HG03103 (cell line): ENCODE data around the gene GSAP.

Source experiments
- ATAC-seq: cut with Tn5 transposase; IDR thresholded peaks from one replicate; pipeline ENCODE4 v1.9.1; 2021; ENCODE audit warnings: low read depth; ENCODE audit not compliant: unreplicated experiment

GSAP gene

GRCh38 chr7:77330169-77330882 lies 85.8 kb downstream of the GSAP start:
- peak; percentile 43 for ATAC-seq

GRCh38 chr7:77329466-77330168 lies 86.5 kb downstream of the GSAP start:
- ATAC-seq, result no peak

GRCh38 chr7:77328669-77329068 lies 87.5 kb downstream of the GSAP start:
- ATAC-seq, result no peak

GRCh38 chr7:77327932-77328628 lies 88.1 kb downstream of the GSAP start:
- ATAC-seq, result no peak

- no peak for ATAC-seq
These were observed 88.8 kb downstream of the GSAP start for GRCh38 chr7:77327067-77327931.

- no peak for ATAC-seq
These were observed 90.0 kb downstream of the GSAP start for GRCh38 chr7:77326131-77326530.

- ATAC-seq, result no peak
These were observed 94.8 kb downstream of the GSAP start for GRCh38 chr7:77321300-77321699.

- ATAC-seq, result no peak
These were observed 95.4 kb downstream of the GSAP start for GRCh38 chr7:77320714-77321113.

- ATAC-seq, result no peak
These were observed 96.0 kb downstream of the GSAP start for GRCh38 chr7:77320137-77320536.

GRCh38 chr7:77318019-77318418 lies 98.1 kb downstream of the GSAP start:
- ATAC-seq, result no peak

GRCh38 chr7:77316219-77316978 lies 99.8 kb downstream of the GSAP start:
- no peak for ATAC-seq

GRCh38 chr7:77315182-77315591 lies 101.0 kb downstream of the GSAP start:
- no peak for ATAC-seq

GRCh38 chr7:77313876-77314480 lies 102.2 kb downstream of the GSAP start:
- ATAC-seq, result no peak

- ATAC-seq, result no peak
These were observed 103.1 kb downstream of the GSAP start for GRCh38 chr7:77313085-77313484.

GRCh38 chr7:77310982-77311381 lies 105.2 kb downstream of the GSAP start:
- ATAC-seq, result no peak

- ATAC-seq, result no peak
These were observed 106.4 kb downstream of the GSAP start for GRCh38 chr7:77309714-77310220.

- no peak for ATAC-seq
These were observed 107.4 kb downstream of the GSAP start for GRCh38 chr7:77308792-77309191.

- no peak for ATAC-seq
These were observed 109.7 kb downstream of the GSAP start for GRCh38 chr7:77306231-77307067.
